ENCODE measurements around the gene RBPMS2. TPM values are rescaled to one million over a fixed set of nuclear protein-coding genes. Genes with fewer than 3 reads are reported as not detected.

RBPMS2 gene
- polyA plus RNA-seq, 2 of the 4 experiments (the other 2 are of a cell fraction): 3.0 to 8.7 TPM

DNA sequence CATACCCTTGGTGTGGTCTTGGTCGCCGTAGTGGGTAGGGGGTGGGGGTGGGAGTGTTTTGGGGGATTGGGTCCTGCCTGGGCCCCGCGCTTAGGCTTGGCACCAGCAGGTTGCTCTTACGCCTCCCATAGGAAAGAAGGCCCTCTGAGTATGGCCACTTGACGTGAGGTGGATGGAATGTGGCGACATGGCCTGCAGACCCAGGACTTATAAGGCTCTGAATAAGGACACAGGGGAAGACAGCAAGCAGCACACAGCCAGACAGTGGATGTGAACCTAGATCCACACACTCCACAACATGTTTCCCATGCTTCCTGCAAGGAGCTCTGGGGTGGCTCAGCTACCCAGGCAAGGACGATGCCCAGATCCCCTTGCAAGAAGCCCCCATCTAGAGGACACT lies 12.4 kb downstream of the RBPMS2 start:
- WGBS (ENCODE audit: missing lambda C conversion rate): 92% methylated on average over 8 of the region's 8 CpGs
- Histone ChIP-seq H3K4me3 (no peak overlapping the region), H3K9me3 (no peaks in the 10 kb centered on the region), H3K4me1 (no peaks in the 10 kb centered on the region), H3K4me2 (no peak overlapping the region), H3K27ac (no peak overlapping the region)
- FAIRE-seq: no peak
- TF ChIP-seq, protein P1, sequence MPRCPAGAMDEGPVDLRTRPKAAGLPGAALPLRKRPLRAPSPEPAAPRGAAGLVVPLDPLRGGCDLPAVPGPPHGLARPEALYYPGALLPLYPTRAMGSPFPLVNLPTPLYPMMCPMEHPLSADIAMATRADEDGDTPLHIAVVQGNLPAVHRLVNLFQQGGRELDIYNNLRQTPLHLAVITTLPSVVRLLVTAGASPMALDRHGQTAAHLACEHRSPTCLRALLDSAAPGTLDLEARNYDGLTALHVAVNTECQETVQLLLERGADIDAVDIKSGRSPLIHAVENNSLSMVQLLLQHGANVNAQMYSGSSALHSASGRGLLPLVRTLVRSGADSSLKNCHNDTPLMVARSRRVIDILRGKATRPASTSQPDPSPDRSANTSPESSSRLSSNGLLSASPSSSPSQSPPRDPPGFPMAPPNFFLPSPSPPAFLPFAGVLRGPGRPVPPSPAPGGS (IDR thresholded peaks at IDR 0.05): no peak
- no peak for TF ChIP-seq CBX2 (IDR thresholded peaks at IDR 0.05; ENCODE audit: borderline replicate concordance, low read depth)
- TF ChIP-seq, protein P2, sequence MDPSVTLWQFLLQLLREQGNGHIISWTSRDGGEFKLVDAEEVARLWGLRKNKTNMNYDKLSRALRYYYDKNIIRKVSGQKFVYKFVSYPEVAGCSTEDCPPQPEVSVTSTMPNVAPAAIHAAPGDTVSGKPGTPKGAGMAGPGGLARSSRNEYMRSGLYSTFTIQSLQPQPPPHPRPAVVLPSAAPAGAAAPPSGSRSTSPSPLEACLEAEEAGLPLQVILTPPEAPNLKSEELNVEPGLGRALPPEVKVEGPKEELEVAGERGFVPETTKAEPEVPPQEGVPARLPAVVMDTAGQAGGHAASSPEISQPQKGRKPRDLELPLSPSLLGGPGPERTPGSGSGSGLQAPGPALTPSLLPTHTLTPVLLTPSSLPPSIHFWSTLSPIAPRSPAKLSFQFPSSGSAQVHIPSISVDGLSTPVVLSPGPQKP (IDR thresholded peaks at IDR 0.05; ENCODE audit: low read depth, low read length): no peak
- TF ChIP-seq, protein P3, sequence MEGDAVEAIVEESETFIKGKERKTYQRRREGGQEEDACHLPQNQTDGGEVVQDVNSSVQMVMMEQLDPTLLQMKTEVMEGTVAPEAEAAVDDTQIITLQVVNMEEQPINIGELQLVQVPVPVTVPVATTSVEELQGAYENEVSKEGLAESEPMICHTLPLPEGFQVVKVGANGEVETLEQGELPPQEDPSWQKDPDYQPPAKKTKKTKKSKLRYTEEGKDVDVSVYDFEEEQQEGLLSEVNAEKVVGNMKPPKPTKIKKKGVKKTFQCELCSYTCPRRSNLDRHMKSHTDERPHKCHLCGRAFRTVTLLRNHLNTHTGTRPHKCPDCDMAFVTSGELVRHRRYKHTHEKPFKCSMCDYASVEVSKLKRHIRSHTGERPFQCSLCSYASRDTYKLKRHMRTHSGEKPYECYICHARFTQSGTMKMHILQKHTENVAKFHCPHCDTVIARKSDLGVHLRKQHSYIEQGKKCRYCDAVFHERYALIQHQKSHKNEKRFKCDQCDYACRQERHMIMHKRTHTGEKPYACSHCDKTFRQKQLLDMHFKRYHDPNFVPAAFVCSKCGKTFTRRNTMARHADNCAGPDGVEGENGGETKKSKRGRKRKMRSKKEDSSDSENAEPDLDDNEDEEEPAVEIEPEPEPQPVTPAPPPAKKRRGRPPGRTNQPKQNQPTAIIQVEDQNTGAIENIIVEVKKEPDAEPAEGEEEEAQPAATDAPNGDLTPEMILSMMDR (IDR thresholded peaks at IDR 0.05): no peak
- TF ChIP-seq HOXB13 (CRISPR knock-in tag; IDR thresholded peaks at IDR 0.05; ENCODE audit: low read depth): no peak
- no peak for TF ChIP-seq MYC (IDR thresholded peaks at IDR 0.05; ENCODE audit: borderline replicate concordance, low read length)
- no peak for TF ChIP-seq POLR2AphosphoS2 (conservative IDR thresholded peaks at IDR 0.05; ENCODE audit: low read length)
- TF ChIP-seq, protein P4, sequence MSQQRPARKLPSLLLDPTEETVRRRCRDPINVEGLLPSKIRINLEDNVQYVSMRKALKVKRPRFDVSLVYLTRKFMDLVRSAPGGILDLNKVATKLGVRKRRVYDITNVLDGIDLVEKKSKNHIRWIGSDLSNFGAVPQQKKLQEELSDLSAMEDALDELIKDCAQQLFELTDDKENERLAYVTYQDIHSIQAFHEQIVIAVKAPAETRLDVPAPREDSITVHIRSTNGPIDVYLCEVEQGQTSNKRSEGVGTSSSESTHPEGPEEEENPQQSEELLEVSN (IDR thresholded peaks at IDR 0.05; ENCODE audit: borderline replicate concordance, low read depth): no peak
- TF ChIP-seq HDAC2 (IDR thresholded peaks at IDR 0.05): no peak
- no peak for DNase-seq (ENCODE audit: low read depth in 1 of 2, low spot score in 1 of 2)
- ChIA-PET POLR2A (no interaction called here), CTCF (interaction anchor here (1.0 to 2.8 kb wide), 8 partner anchors 8 to 50 kb away, joined by 3 to 16 read pairs (median 6); no protein-coding TSS in a partner anchor)
- ATAC-seq: no peak

DNA sequence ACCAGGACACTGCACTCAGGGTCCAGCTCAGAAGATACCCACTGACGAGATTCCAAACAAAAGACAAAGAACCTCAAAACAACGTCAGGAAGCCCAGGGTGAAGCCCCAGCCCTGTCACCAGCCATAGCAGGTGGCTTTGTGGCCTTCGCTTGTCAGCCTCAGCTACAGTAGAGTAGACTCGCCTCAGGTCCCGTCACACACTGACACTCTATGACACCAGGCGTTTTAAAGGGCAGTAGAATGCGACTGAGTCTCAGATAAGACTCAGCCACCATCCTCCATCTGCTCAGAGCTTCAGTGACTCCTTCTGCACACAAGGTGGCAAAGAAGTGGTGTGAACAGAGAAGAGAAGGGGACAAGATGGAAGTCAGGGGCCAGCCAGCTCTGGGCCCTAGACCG lies 12.8 kb downstream of the RBPMS2 start:
- Histone ChIP-seq H3K4me2 (no peak overlapping the region), H3K4me1 (no peaks in the 10 kb centered on the region), H3K9me3 (no peaks in the 10 kb centered on the region), H3K4me3 (no peak overlapping the region), H3K27ac (no peak overlapping the region)
- WGBS (ENCODE audit: missing lambda C conversion rate): 89% methylated on average over 8 of the region's 8 CpGs
- DNase-seq (ENCODE audit: low read depth in 1 of 2, low spot score in 1 of 2) (no peak), FAIRE-seq (no peak), ATAC-seq (no peak)
- ChIA-PET POLR2A (no interaction called here), CTCF (interaction anchor here (0.6 to 2.8 kb wide), 9 partner anchors 11 to 702 kb away, joined by 3 to 12 read pairs (median 7); no protein-coding TSS in a partner anchor)
- TF ChIP-seq CBX2 (IDR thresholded peaks at IDR 0.05; ENCODE audit: borderline replicate concordance, low read depth) (no peak), ESRRA (IDR thresholded peaks at IDR 0.05; ENCODE audit: borderline replicate concordance, low read length) (no peak), POLR2A (IDR thresholded peaks at IDR 0.05; ENCODE audit: low read length) (no peak), RARB (CRISPR knock-in tag; IDR thresholded peaks at IDR 0.05) (no peak), ZSCAN20 (CRISPR knock-in tag; IDR thresholded peaks at IDR 0.05) (no peak), HOXB13 (CRISPR knock-in tag; IDR thresholded peaks at IDR 0.05; ENCODE audit: low read depth) (no peak), MAZ (IDR thresholded peaks at IDR 0.05; ENCODE audit: borderline replicate concordance, low read depth, low read length) (no peak), NPAS2 (CRISPR knock-in tag; IDR thresholded peaks at IDR 0.05; ENCODE audit: borderline replicate concordance) (no peak), HOXA7 (CRISPR knock-in tag; IDR thresholded peaks at IDR 0.05) (no peak)
- TF ChIP-seq, protein P4 (IDR thresholded peaks at IDR 0.05; ENCODE audit: borderline replicate concordance, low read depth): no peak
- TF ChIP-seq, protein P5, sequence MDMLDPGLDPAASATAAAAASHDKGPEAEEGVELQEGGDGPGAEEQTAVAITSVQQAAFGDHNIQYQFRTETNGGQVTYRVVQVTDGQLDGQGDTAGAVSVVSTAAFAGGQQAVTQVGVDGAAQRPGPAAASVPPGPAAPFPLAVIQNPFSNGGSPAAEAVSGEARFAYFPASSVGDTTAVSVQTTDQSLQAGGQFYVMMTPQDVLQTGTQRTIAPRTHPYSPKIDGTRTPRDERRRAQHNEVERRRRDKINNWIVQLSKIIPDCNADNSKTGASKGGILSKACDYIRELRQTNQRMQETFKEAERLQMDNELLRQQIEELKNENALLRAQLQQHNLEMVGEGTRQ (IDR thresholded peaks at IDR 0.05): no peak
